Stimulated activated CD4-positive, alpha-beta T cell treated with anti-CD3 and anti-CD28 coated beads, Interleukin-4, amount 100 ng/mL, for 1 hour (primary cell): ENCODE data around the gene A3GALT2.

ENCODE experiments used
- DNase-seq: peaks from one replicate; pipeline ENCODE4 v3.0.0-alpha.2; 2020

The A3GALT2 gene

GRCh38 chr1:33288976-33289857 lies 31.7 kb downstream of the A3GALT2 start:
- DNase-seq: no peak

- no peak for DNase-seq
These were observed 33.6 kb downstream of the A3GALT2 start for GRCh38 chr1:33287317-33287716.

GRCh38 chr1:33286451-33287185 lies 34.3 kb downstream of the A3GALT2 start:
- no peak for DNase-seq

- no peak for DNase-seq
These were observed 36.8 kb downstream of the A3GALT2 start for GRCh38 chr1:33284049-33284448.

GRCh38 chr1:33282791-33283190 lies 38.1 kb downstream of the A3GALT2 start:
- no peak for DNase-seq

DNA sequence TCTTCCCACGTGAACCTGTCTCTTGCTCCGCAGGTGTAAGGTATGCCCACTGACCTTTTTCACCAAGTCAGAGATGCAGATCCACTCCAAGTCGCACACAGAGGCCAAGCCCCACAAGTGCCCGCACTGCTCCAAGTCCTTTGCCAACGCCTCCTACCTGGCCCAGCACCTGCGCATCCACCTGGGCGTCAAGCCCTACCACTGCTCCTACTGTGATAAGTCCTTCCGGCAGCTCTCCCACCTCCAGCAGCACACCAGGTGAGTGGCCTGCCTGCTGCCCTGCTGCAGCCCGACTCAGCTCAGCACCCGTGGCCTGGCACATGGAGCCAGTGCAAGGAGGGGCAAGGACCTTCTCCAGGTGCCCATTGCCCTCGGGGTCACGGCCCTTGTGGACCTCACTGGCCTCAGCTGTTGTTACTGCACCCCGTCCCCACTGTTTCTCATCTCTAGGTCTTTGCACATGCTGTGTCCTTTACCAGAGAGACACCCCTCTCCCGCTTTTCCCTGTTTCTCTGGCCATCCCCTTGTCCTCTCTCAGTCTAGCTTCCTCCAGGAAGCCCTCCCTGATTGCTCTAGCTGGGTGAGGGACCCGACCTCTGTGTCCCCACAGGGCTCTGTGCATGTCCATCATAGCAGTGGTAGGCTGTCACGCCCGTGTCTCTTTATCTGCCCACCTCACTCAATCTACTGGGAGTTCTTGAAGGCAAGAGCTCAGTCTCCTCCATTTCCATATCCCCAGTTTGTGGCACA lies 39.2 kb downstream of the A3GALT2 start:
- DNase-seq: no peak

- no peak for DNase-seq
These were observed 40.7 kb downstream of the A3GALT2 start for GRCh38 chr1:33280091-33280661.

DNA sequence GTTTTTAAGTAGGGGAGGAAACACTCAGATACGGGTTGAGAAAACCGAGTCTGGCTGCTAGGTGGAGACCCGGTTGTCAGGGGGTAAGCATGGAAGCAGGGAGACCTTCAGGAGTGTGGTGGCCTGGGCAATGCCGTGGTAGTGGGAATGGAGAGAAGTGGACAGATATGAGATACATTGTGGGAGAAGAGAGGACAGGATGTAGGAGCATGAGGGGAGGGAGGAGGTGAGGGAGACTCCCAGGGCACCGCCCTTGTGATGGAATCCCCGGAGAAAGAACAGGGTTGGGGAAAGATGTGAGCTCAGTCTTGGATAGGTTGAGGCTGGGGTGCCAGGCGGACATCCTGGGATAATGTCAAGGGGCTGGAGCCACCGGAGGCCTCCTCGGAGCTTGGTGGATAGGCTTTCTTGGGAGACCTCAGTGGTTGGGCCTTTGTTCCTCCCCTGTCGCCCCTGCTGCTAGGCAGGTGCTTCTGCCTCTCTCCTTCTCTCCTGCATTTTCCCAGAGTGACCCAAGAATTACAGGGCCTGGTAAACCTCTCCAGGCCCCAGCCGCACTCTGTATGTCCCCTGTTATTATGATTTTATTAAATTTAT lies 43.3 kb downstream of the A3GALT2 start:
- no peak for DNase-seq

GRCh38 chr1:33276573-33277298 lies 44.2 kb downstream of the A3GALT2 start:
- DNase-seq: no peak

- DNase-seq: no peak
These were observed 45.0 kb downstream of the A3GALT2 start for GRCh38 chr1:33275706-33276572.

GRCh38 chr1:33275195-33275594 lies 45.7 kb downstream of the A3GALT2 start:
- no peak for DNase-seq

DNA sequence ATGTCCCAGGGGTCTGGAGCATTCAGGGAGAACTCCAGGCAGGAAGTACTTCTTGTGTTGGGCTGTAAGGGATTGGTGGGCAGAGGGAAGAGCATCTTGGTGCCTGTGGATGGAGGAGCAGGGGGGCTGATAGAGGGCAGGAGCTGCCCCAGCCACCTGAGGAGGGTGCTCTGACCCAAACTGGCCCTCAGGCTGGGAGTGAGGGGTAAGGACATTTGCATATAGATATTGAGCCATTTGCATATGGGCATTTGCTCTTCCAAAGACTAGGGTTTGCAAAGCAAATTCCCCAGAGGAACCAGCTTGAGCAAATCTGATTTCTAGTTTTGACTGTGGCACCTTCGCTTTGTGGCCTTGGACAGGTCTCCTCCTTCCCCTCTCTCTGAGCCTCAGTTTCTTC lies 46.5 kb downstream of the A3GALT2 start:
- DNase-seq: no peak

GRCh38 chr1:33273961-33274371 lies 46.9 kb downstream of the A3GALT2 start:
- DNase-seq: no peak

GRCh38 chr1:33273406-33273805 lies 47.5 kb downstream of the A3GALT2 start:
- no peak for DNase-seq

DNA sequence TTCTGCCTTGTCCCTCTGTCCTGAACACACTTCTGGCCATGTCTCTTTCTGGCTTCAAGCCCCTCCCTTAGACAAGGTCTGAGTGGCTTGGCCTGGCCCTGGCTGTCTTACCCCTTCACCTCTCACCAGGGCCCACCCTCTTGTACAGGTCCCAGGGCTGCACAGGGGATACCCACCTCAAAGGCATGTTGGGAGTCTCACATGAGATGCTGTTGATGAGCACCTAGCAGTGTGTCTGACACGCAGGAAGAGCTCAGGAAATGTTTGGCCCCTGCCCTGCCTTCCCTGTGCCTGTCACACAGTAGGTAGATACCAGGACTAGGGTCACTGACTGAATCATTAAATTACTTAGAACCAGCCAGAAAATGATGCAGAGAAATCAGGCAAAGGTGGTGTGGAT lies 48.0 kb downstream of the A3GALT2 start:
- no peak for DNase-seq

GRCh38 chr1:33272509-33272908 lies 48.4 kb downstream of the A3GALT2 start:
- DNase-seq: no peak

DNA sequence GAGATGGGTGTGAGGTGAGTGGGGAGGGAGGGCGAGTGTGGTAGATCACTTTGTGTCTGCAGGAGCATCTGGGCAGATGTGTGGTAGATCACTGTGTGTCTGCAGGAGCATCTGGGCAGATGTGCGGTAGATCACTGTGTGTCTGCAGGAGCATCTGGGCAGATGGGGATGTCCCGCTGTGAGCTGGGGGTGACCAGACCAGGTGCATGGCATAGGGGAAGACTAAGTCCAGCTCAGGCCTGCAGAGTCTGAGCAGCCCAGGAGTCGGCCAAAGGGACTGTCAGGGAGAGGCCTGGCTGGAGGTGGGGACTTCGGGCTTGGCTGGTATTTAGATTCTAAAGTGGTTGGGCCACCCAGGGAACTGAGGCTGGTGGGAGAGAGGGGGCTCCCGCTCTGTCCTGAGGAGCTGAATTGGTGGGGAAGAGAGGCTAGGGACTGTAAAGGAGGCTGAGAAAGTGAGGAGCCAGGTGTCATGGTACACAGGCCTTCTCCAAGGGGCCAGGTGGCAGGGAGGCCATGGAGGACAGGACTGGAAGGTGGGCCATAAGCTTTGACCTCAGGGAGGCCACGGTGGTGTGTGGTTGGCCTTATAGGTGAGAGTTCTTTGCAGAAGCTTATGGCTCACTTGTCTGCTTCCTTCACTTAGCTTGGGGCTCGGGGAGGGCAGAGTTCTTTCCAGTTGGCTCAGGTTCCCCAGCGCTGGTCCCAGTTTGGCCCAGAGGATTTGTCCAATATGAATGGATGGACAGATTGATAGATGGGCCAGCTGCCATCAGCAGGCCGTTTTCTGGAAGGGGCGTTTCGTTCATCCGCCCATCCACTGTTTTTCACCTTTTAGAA lies 49.0 kb downstream of the A3GALT2 start:
- DNase-seq: no peak

- DNase-seq: no peak
These were observed 50.0 kb downstream of the A3GALT2 start for GRCh38 chr1:33270808-33271465.

DNA sequence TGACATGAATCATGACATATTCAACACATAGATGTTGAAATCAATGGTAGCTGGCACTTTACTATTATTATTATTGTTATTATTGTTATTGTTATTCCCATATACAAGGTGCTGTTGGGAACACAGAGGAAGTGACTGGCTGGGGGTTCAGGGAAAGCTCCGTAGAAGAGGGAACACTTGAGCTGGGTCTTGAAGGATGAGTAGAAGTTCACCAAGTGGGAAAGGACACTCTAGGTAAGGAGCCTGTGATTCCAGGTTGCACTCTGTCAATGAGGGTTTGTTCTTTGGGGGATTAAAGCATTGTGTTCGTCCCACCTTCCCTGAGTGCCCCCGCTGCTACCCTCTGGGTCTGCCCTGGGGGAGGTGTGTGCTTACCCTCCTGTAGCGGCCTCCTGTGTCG lies 50.5 kb downstream of the A3GALT2 start:
- DNase-seq: no peak
